MV-4-11 (cell line): ENCODE data around the gene P2RX7.
"Not testable (repeated sequence)": the region's sequence is repeated elsewhere in the genome, so short reads cannot be mapped to it uniquely, and the experiment has no call there.

Experiments used
- DNase-seq: peaks from one replicate; lab custom pipeline; 2025; lab: John Stamatoyannopoulos, UW

Gene P2RX7

GRCh38 chr12:121208571-121208970 lies 75.9 kb downstream of the P2RX7 start:
- DNase-seq, result not testable (repeated sequence)

GRCh38 chr12:121209221-121209620 lies 76.5 kb downstream of the P2RX7 start:
- DNase-seq, result no peak

GRCh38 chr12:121209624-121210572 lies 77.2 kb downstream of the P2RX7 start, which contains the start of gene P2RX4:
Gene P2RX4, plus strand, starts transcription at chr12:121210129. Its CDS starts 36 bp downstream, at chr12:121210165.
- peak; percentile 72 for DNase-seq

- no peak for DNase-seq
Observed at GRCh38 chr12:121212875-121213274, 80.2 kb downstream of the P2RX7 start.

GRCh38 chr12:121214166-121214777 lies 81.6 kb downstream of the P2RX7 start:
- DNase-seq, result peak; percentile 68

GRCh38 chr12:121214855-121215745 lies 82.4 kb downstream of the P2RX7 start:
- DNase-seq, result peak; percentile 93

- no peak for DNase-seq
Observed at GRCh38 chr12:121216102-121216501, 83.4 kb downstream of the P2RX7 start.

GRCh38 chr12:121217063-121217462 lies 84.4 kb downstream of the P2RX7 start:
- no peak for DNase-seq

GRCh38 chr12:121217761-121218160 lies 85.1 kb downstream of the P2RX7 start:
- no peak for DNase-seq

GRCh38 chr12:121218588-121219352 lies 86.1 kb downstream of the P2RX7 start:
- no peak for DNase-seq

- DNase-seq, result no peak
Observed at GRCh38 chr12:121219353-121219986, 86.8 kb downstream of the P2RX7 start.

GRCh38 chr12:121222847-121223246 lies 90.2 kb downstream of the P2RX7 start:
- DNase-seq, result no peak

GRCh38 chr12:121223292-121224285 lies 90.9 kb downstream of the P2RX7 start:
- DNase-seq, result peak; percentile 57

- DNase-seq, result no peak
Observed at GRCh38 chr12:121224591-121224990, 91.9 kb downstream of the P2RX7 start.

- DNase-seq, result no peak
Observed at GRCh38 chr12:121226399-121226798, 93.7 kb downstream of the P2RX7 start.

- not testable (repeated sequence) for DNase-seq
Observed at GRCh38 chr12:121226871-121227270, 94.2 kb downstream of the P2RX7 start.

GRCh38 chr12:121227294-121227693 lies 94.6 kb downstream of the P2RX7 start:
- DNase-seq, result no peak

GRCh38 chr12:121228919-121229665 lies 96.4 kb downstream of the P2RX7 start:
- DNase-seq, result no peak
